NCI-H1436 (cell line): ENCODE data around the gene TMEM100.

Experiments used
- DNase-seq: peaks from one replicate; lab custom pipeline; 2025; lab: John Stamatoyannopoulos, UW

Gene TMEM100

DNA sequence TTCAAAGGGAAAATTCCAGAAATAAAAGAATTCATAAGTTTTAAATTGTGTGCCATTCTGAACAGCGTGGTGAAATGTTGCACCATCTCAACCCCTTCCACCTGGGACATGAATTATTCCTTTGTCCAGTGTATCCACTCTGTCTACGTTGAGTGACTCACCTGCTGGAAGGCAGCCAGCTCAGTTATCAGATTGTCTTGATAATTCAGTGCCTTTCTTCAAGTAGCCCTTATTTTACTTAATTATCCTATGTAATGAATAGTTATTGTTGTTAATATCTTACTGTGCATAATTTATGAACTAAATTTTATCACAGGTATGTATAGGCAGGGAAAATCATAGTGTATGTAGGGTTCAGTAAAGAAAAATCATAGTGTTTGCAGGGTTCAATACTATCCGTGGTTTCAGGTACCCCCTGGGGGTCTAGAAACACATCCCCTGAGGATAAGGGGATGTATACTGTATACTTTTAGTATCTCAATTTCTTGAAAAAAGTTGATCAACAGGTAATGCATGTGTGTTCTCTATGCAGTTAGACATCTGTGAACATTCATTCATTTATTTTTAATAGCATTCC is 20.5 kb upstream of the TMEM100 start:
- no peak for DNase-seq

DNA sequence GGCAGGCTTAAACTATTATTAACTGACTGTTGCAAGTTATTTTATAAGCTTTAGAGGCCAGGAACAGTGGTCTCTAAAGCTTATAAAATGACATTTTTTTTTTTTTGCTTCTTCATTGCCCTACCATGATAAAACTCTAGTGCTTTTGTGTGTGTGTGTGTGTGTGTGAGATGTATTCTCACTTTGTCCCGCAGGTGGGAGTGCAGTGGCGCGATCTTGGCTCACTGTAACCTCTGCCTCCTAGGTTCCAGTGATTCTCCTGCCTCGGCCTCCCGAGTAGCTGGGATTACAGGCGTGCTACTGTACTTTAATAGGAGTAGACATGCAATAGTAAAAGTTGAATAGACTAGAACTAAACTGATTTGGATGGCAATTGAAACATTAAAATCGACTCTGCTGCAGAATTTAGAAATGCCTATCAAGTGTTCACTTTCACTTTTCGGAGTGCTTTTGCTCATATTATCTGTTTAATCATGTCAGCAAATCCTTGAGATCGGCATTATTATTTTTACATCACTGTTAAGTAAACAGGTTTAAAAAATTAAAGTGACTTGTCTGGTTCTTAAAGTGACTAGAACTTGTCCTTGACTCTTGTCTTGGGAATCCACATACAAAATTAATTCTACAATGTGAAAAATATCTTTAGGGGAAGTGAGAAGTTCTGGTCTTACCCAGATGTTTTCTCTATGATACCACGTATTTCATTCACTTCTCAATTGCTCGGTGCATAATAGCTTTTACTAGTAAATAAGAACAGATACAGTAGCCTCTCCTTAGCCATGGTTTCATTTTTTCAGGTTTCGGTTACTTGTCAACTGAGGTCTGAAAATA is 19.8 kb upstream of the TMEM100 start:
- no peak for DNase-seq

DNA sequence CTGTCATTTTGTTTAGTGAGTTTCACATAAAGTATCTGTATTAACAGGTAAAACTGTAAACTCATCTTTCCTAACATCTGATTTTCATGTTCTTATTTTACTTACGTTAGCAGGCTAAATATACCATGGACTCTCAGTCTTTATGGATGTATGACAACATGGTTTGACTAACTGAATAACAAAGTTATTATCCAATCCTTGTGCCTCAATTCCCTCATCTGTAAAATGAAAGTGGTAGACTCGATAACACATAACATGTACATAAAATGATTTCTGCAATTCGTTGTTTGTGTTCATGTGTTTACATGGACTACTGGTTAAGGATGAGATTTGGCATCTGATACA is 18.7 kb upstream of the TMEM100 start:
- DNase-seq: no peak

DNA sequence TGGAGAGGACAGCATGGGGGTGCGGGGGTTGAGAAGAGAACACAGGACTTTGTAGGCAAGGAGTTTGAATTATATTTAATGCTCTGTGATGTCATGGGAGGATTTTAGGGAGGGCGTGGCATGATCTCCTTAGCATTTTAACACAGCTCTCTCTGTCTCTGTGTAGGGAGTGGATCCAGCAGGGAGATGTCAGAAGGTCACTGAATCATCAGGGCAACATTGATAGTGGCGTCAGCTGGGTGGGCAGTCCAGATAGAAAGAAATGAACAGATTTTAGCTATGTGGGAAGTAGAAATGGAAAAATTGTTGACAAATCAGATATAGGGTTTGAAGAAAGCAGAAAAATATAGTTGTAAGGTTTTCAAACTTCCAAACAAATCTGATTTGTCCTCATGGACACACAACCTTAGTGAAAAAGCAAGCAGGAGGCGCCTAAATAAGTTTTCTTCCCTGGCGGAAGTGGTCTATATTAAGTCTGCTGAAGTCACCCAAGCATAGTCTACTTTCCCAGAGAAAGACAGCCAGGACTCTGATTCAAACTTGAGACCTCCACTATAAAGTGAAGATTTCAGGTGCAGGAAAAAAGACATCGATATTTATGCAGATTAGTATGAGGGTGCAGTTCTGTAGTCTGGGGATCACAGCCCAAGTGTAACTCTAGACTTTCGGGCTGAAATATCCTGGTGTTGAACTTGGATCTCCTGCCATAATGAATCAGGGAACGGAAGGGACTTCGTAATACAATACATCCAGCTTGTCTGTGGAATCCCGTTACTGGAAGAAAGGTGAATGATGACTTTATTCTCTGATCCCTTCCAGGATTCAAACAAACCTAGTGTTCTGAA is 18.1 kb upstream of the TMEM100 start:
- DNase-seq: no peak

DNA sequence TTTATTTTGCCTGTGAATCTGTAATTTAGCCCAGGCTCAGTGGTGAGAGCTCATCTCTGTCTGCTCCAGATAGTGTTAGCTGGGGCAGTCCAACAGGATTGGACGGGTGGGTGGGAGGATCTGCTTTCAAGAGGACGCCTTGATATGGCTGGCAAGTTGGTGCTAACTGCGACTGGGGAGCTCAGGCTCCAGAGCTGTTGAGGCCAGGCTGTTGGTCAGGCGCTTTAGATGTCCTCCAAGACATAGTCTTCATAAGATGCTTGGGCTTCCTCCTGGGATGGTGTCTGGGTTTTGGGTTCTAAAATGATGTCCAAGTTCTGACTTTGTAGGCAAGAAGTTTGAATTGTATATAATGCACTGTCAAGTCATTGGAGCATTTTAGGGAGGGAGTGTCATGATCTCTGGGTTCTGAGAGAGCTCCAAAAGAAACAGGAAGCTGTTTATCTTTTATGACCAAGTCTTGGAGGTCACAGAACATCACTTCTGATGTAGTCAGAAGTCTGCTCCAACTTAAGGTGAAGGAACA is 15.4 kb upstream of the TMEM100 start:
- no peak for DNase-seq

DNA sequence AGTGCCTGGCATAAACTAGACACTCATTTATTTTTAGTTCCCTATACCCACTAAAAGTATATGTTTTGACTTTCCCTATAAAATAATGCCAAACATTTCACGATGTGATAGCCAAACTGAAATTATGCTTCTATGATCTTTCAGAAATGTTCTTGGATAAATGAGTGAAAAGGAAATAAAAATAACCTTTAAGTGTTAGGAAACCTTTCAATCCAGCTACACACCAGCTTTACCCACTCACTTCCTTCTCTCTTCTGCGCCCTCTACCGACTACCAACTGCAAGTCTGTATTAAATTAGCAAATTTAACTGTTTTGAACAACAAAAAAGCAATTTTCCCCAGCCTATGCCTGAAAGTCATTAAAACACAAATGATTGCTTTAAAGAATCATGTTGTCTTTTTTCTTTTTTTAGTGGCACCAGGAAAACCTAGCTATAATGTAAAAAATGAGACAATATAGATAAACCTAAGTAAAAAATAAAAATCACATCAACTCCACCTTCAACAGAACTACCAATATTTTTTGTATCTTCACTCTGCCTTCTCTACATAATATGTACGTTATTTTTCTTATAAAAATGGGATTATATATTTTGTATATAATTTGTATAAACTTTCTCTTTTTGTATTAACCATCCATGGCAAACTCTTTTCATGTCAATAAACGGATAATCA is 13.2 kb upstream of the TMEM100 start:
- DNase-seq: no peak

DNA sequence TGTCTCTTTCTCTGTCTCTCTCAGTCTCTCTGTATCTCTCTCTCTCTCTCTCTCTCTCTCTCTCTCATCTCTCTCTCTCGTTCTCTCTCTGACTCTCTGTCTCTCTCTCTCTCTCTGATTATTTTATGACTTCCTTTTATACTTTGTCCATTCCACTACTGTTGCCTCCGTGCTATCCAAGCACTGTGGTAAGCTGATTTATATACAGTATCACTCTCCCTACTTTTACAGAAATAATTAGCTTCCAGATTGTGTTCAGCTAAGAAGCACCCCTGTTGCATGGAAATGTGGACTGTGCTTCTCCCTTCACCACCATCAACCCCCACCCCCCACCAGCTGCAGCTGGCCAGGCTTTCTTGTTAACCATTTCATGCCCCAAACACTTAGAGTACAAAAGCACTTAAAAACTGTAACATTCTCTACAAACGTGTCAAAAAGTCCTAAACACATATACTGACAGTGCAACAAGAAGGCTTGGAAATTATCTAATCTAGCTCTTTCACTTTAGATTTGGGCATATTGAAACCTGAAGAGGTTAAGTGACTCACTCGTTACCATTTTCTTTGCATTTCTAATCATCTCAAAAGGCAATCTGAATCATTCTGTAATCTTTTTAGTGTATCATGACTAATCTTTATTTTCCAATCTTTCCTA is 11.6 kb upstream of the TMEM100 start:
- no peak for DNase-seq

DNA sequence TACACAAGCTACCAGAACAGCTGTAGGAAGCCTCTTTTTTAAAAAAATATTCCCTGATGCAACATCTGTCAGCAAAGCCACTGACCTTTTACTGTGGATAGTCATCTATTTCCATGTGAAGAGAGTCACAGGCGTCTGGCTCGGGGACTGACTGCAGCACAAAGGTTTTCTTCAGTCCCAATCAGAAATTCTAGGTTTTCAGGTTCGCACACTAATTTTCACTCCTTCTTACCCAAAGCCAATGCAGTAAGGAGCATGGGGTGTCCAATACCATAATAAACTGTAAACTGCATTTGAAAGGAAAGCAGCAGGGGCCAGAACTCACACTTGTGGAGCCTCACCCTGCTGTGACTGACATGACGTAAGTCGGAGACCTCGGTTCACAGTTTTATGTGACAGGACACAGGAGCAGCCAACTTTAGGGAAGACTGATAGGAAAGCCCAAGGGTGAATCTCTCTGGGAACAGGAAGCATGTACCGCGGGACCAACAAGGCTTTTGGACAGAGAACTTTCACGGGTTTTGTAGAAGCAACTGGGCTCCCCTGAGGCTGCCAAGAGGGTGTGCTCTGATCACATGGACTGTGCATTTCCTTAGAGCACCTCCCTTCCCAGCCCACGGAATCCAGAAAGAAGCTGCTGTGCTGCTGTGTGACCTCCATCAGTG is 9.1 kb upstream of the TMEM100 start:
- DNase-seq: no peak

DNA sequence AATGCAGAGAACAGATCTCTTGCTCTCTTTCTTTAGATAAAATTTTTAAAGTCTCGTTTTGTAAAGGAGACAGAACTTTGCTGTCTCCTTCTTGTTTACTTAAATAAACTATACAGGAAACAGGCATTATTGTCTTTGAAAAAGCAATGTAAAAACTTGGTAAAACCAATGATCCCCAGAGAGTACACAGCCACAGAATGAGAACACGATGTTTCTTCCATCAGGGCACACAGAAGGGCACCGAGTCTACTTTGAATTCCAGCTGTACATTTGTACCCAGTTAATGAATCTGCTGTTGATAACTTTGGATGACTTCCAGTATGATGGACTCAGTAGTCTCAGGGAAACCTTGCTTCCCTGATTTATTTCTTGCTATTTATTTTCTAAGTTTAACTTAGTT is 8.1 kb upstream of the TMEM100 start:
- DNase-seq: no peak

DNA sequence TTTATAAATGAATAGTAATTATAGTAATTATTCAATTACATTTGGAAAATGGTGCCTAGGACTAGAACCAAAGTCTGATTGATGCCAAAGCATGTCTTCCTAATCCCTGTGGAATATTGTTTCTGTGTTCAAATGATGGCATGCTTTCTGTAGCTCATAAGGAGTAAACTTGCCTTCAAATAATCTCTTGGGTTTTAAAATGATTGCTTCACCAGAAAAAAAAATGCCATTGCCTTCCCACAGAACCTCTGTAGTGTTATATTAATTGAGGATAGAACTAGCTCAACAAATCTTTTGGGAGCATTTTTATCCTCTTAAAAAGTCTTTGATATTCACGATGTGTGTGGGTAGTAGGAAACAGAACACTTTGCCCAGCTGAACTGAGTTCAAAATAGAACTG is 7.7 kb upstream of the TMEM100 start:
- no peak for DNase-seq

DNA sequence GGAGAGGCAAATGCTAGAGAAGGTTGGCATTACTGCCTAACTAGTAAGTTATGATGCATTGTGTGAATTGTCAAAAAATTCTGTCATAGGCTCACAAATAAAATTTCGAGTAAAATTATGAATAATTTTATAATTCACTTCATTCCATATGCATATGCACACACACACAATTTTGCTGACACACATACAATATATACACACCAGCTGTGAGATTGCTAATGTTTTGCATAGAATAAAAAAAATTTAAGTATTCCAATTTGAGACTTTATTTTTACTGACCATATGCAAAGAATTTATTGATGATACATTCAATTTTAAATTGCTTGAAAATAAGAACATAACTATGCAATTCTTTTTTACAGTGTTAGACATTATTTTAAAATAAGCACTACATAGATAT is 6.8 kb upstream of the TMEM100 start:
- DNase-seq: no peak

DNA sequence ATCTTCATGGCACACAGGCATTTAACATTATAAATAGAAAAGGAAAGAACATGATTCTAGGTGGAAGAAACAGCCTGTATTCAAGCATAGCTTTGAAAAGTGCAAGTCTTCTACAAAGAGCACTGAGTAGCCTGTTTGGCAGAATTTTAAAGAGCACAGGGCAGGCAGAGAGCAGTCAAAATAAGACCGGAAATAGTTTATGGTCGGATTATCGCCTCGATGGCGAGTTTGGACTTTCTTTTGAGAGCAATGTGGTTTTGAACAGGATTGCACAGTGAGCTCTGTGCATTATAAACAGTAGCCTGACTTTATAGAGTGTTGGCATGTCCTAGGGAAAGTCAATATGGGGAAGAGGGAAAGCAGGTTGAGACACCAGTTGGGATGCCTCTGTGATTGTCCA is 6.2 kb upstream of the TMEM100 start:
- no peak for DNase-seq

DNA sequence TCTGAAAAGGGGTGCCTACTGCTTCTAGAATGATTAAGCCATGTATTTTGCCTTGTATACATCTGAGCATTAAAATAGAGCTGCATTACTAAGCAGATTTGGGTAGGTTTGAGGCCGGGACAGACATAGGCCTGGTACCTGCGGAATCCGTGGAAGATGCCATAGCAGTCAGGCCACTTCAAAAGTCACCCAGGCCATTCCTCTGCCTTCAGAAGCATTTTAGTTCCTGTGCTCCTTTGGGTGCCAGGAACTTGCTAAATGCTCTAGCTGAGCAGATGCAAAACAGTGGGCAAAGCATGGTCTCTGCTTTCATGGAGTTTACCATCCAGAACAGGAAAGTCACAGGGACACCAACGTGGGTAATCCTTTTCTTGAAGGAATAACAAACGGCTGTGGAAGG is 5.7 kb upstream of the TMEM100 start:
- no peak for DNase-seq

DNA sequence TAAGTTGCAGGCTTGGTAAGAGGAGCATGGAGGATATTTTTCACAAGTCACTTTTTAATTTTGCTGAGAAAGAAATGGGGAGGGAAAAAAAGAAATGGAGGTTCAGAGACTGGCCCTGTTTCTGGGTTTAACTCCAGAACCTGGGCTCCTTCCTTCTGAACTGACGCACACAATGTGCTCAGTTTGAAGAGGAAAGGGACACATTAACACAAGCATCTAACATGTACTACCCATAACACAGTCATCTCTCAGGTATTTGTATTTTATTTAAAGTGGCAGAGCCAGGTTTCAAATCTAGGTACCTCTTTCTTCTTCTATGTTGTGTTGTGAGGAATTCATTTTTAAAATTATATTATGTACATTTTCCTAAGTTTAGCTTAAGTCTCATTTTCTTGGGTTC is 5.3 kb upstream of the TMEM100 start:
- DNase-seq: no peak

DNA sequence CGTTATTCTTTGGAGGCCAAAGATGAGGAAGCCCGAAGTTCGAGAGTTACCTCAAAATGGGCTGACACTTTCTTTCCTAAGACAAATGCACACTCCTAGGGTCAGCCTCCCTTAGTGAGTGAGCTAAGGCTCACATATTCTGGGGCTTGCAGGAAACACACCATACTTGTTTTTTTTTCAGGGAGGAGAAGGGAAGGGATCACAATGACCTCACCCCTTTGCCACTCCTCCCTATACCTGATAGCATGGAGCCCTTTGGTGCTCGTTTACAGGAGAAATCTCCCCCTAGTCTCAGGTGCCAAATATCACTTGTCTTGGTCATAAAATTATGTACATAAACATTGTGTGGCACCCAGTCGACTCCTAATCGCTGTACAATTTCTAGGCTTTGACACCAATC is 4.6 kb upstream of the TMEM100 start:
- no peak for DNase-seq

DNA sequence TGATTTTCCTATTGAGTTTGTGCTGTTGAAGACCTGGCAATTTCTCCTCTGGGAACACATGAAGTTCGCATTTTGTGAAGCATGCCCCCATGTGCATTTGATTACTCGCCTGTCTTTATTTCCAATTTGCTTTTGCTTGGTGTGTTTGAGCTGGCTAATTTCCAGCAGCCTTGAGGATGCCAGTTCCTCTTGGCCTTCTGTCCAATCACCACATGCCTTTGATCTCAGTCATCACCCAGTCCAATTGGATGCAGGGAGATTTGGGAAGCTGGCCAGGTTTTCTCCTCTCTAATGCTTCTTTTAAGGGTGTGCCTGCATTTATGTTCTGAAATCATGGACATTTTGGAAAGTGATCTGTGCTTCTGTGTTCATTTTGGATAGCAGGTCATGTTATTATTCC is 3.8 kb upstream of the TMEM100 start:
- no peak for DNase-seq

DNA sequence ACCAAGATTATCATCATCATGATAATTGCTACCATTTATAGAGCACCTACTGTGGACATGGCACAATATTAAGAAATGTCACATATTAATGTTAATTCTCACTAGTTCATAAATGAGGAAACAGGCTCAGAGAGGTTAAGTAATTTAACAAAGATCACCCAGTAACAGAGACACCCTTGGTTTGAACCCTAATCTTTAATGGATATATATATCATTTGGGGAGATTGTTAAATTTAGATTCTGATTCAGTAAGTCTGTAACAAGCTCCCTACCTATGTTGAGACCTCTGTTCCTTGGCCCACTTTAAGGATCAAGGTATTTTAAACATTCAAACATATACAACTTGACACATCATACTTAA is 804 bp upstream of the TMEM100 start:
- no peak for DNase-seq

DNA sequence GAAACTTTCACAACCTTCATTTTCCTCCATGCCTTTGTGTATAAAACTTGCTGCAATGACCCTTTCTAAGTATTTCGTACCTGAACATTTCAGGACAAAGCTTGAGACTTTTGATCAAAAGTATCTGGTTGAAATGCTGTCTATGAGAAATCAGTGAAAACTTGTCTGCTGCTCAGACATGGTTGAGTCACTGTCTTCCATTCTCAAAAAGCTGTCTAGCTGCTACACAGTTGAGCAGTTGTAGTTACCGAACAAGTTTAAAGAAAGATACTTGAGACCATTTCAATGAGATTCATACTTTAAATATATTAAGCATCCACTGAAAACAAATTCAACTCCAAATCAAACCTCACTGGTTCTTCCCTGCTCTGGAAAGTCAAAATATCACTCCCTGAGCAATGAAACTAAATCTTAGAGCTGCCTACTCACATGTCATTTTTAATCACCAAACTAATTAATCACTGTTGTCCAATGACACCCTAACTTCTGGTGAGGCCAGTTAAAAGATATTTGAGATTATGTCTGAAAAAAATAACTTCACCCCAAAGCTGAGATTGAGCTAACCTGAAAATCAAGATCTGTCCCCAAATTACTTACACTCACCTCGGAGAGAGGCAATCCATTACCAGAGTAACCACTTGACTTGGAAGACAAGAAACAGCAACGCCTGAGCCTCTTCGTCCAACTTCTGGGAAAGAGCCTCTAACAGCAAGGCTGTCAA is 488 bp downstream of the TMEM100 start:
- DNase-seq: no peak

DNA sequence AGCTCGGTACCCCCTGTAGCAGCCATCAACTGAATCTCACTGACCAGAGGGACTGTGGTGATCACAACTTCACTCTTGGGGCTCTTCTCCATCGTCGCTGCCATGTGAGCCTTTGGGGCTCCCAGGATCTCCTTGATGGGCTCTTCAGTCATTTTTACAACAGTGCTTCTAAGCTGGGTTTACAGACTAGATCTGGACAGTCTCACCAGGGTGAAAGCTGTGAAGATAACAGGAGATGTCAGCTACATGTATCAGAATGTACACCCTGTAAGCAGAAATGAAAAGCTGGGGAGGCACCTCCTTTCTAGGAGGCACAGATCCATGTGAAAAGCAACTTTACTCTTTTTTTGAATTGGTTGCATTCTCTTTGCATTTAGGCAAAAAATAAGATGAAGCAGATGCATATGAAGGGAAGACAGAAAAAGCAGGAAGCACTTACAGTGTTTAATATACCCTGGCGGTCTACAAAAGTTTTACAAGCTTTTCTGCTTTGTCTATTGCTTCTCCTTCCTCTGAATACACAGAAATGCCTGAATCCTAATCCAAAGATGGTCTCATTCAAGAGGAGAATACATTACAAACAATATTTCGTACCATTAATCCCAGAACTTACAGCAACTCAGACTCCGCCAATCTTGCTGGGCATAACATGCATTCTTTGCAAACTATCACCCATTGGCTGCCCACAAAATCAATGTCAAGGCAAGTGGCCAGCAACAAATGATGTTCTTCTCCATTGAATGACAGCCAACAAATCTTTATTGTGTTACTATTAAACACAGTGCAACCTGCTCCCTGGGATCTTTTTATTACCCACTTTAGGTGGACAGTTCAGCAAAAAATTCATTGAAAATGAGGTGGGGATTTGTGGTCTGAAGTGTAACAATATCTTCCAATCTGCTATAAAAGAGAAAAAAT is 1.5 kb downstream of the TMEM100 start:
- DNase-seq: no peak
